Right ventricle myocardium inferior (tissue), 1 donor: ENCODE data around the gene HNRNPDL. TPM values are rescaled to one million over a fixed set of nuclear protein-coding genes. Genes with fewer than 3 reads are reported as not detected.
"Not testable (repeated sequence)": the region's sequence is repeated elsewhere in the genome, so short reads cannot be mapped to it uniquely, and the experiment has no call there.

ENCODE experiments used
- ATAC-seq: fragments of 200-7000 bp; cut with Tn5 transposase; one replicate; pipeline ENCODE4 v1.9.1; 2020; ENCODE audit warnings: mild to moderate bottlenecking, moderate library complexity
- DNase-seq: peaks from one replicate; pipeline ENCODE4 v3.0.0; 2021; ENCODE audit errors: missing footprints
- intact Hi-C: fragments of 100-400 bp; cut with DNase I; formaldehyde crosslinking; loops from one replicate; pipeline ENCODE4 v1.11.0; 2022
- total RNA-seq: library from RNA; stranded (reverse); fragmentation: NEBNext Ultra II Directional; extraction: Animal tissue kit (Norgen Biotek cat#: 25700); gene quantifications from one replicate; pipeline ENCODE4 v1.2.1, GENCODE V29; 2021
- donor health status: DM: no; HTN: yes; CAD: no; lungs with severe emphysema.

The HNRNPDL gene
- total RNA-seq, 1 donor from 2014 or later = 103 TPM

GRCh38 chr4:82402196-82402775, 28.0 kb downstream of the HNRNPDL start:
- intact Hi-C loops = no loop called here
- ATAC-seq (no peak), DNase-seq (no peak)

GRCh38 chr4:82401600-82401999, 28.7 kb downstream of the HNRNPDL start:
- intact Hi-C loops = no loop called here
- ATAC-seq = no peak
- no peak for DNase-seq

DNA sequence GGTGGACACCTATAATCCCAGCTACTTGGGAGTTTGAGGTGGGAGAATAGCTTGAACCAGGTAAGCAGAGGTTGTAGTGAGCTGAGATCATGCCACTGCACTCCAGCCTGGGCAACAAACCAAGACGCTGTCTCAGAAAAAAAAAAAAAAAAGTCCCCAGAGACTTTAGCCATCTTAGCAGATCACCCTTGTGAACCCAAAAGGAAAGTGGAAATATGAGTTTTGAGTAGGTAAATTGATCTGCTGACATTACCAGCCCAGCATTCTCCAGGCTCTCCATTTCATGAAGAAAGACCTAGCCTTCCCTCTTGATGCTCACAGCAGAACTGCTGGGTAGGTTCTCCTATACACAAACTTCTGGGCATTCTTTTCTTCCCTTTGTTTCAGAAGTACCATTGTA, 32.0 kb downstream of the HNRNPDL start:
- intact Hi-C loops = no loop called here
- ATAC-seq = no peak
- no peak for DNase-seq

- no peak for DNase-seq
- intact Hi-C loops = no loop called here
- ATAC-seq = no peak
Observed at GRCh38 chr4:82397527-82397926, 32.7 kb downstream of the HNRNPDL start.

- no peak for ATAC-seq
- no peak for DNase-seq
- intact Hi-C loops = no loop called here
Observed at GRCh38 chr4:82394896-82395295, 35.4 kb downstream of the HNRNPDL start.

DNA sequence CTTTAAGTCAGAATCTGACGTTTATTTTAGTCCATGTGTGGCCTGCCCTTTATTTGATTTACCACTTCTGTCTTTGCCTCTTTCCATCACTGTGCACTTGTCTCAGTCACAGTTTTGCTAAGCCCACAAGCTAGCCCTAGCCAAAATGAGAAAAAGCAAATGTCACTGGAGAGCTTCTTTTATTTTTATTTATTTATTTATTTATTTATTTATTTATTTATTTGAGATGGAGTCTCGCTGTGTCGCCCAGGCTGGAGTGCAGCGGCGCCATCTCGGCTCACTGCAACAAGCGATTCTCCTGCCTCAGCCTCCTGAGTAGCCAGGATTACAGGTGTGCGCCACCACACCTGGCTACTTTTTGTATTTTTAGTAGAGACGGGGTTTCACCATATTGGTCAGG, 40.2 kb downstream of the HNRNPDL start:
- intact Hi-C loops, DNase-seq: not testable (repeated sequence)

DNA sequence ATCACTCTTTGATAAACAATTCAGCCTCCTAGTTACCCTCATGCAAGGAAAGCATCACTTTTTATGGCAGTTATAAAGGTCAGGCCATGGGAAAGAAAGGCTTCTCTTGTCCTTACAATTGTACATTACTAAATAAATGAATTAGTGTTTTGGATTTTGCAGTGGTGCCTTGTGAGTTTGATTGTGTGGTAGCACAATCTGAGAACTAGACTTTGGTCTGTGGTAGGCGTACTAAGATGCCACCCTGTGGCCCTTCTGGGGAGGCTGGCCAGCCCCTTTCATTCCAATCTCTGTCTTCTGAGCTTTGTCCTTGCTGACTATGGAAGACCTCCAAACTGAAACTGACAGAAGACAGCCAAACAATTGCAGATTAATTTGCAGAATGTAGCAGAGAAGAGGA, 41.9 kb downstream of the HNRNPDL start:
- DNase-seq = no peak
- intact Hi-C loops = no loop called here
- no peak for ATAC-seq

More for the DNA sequence above, 40.2 kb downstream of the HNRNPDL start:
- not testable (repeated sequence) for ATAC-seq

DNA sequence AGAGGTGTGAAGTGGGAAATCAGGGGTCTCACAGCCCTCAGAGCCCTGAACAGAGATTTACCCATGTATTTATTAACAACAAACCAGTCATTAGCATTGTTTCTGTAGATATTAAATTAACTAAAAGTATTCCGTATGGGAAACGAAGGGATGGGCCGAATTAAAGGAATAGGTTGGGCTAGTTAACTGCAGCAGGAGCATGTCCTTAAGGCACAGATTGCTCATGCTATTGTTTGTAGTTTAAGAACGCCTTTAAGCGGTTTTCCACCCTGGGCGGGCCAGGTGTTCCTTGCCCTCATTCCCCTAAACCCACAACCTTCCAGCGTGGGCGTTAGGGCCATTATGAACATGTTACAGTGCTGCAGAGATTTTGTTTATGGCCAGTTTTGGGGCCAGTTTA, 44.0 kb downstream of the HNRNPDL start:
- DNase-seq, ATAC-seq, intact Hi-C loops: not testable (repeated sequence)

GRCh38 chr4:82382751-82383150, 47.5 kb downstream of the HNRNPDL start:
- intact Hi-C loops = no loop called here
- DNase-seq = no peak
- no peak for ATAC-seq

- DNase-seq (no peak), ATAC-seq (peak; percentile 45)
- intact Hi-C loops = no loop called here
Observed at GRCh38 chr4:82381661-82382296, 48.5 kb downstream of the HNRNPDL start.

DNA sequence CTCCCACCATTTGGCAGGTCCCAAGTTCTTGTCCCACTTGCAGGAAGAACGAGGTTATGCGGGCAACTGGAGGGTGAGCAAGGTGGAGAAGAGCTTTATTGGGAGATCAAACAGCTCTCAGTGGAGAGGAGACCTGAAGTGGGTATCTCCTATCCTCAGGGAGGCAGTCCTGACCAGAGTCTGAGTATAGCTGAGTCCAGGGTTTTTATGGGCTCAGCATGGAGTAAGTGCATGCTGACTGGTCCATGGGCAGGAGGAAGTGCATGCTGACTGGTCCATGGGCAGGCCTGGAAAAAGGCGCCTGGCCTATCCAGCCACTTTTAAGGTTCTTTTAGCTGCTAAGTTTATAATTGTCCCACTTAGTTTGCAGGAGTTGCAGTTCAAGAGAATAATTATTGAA, 49.0 kb downstream of the HNRNPDL start:
- intact Hi-C loops = no loop called here
- ATAC-seq (peak; percentile 26), DNase-seq (no peak)

GRCh38 chr4:82380831-82381230, 49.4 kb downstream of the HNRNPDL start:
- DNase-seq (no peak), ATAC-seq (no peak)
- intact Hi-C loops = no loop called here

DNA sequence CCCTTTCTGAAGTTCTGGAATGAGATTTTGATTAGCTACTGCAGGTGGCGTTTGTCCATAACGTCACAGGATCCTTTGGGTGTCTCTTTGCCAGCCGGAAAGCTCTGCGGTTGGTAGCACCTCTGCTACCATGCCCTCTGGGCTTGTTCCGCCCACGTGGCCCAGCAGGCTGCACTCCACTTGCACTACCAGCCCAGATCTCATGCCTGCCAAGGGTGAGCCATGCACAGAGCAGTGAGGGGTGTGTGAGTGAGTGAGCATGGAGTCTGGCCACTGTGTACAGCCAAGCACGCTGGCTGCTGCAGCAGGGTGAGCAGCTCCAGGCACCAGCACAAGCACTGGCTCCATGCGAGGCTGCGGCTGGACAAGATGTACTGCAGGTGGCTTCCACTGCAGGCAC, 49.9 kb downstream of the HNRNPDL start:
- ATAC-seq (peak; percentile 89), DNase-seq (peak; percentile 75)
- intact Hi-C loops = no loop called here

GRCh38 chr4:82376109-82376508, 54.2 kb downstream of the HNRNPDL start:
- DNase-seq (no peak), ATAC-seq (no peak)
- intact Hi-C loops = loop anchor here (10.0 kb wide), 1 partner anchor 639 kb away; the partner anchor contains the start of gene LIN54

DNA sequence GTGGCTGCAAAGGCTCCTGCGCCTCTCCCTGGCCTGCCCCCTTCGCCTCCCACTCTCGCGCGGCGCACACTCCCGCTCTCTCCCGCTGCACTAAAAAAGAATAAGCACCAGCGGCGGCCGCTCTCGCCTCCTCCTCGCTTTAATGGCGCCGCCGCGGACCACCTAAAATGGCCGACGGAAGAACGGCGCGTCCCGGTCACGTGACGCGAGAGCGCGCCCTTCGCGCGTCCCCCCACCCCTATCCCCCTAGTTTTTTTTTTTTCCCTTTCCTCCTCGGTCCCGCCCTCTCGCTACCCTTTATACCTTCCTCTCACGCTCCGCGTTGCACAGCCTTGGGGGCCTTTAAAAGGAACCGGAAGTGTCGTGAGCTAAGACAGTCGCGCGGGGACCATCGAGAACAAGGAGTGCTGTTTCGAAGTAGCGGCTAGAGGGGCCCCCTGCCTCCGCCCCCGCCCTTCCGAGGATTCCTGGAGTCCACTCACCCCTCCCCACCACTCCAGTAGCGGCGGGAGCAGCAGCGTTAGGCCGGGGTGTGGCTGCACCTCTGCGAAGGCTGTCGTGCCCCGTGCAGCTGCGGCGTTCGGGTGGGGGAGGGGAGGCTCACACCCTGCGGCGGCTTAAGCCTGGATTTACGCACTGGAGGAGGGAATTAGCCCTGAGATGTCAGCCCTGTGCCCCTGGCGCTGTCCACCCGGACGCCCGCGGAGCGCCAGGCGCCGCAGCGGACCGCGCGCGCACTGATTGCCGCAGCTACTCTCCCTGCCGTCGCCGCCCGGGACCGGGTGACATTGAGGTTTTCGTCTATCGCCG, 56.2 kb downstream of the HNRNPDL start, which contains the start of gene HNRNPD:
TSS of gene HNRNPD (minus strand) at position 176 of the 810 bp plus-strand sequence. CDS start 313 bp downstream, outside the sequence.
- intact Hi-C loops = loop anchor here (1.0 to 10.0 kb wide), 3 partner anchors 55 to 641 kb away; partner anchors contain the start of gene LIN54
- DNase-seq (peak; percentile 98), ATAC-seq (peak; percentile 98)

GRCh38 chr4:82373486-82373815, 56.8 kb downstream of the HNRNPDL start:
- intact Hi-C loops = loop anchor here (5.0 to 10.0 kb wide), 2 partner anchors 91 to 641 kb away; partner anchors contain the start of gene LIN54
- peak; percentile 7 for ATAC-seq
- no peak for DNase-seq
